Measurements from ENCODE around the gene CAPN1. TPM values are rescaled to one million over a fixed set of nuclear protein-coding genes. Genes with fewer than 3 reads are reported as not detected.

CAPN1 gene
- total and polyA plus RNA-seq, 9 of the 15 experiments (the other 6 are each of a cell fraction or from before 2014, with no cell fraction given) = 3.5 to 199 (median 61.6) TPM

GRCh38 chr11:65180877-65181568 is 705 bp upstream of the CAPN1 start (continued):
- TF ChIP-seq NFE2 (IDR thresholded peaks at IDR 0.05; ENCODE audit: low read depth) = no peak
- no peak for TF ChIP-seq ZNF277 (CRISPR knock-in tag; IDR thresholded peaks at IDR 0.05; ENCODE audit: borderline replicate concordance)
- peak; percentile 66; the same call in 1 of the 2 replicates for TF ChIP-seq ERF (CRISPR knock-in tag; IDR thresholded peaks at IDR 0.05)
- TF ChIP-seq XRCC3 (IDR thresholded peaks at IDR 0.05) = no peak
- no peak for TF ChIP-seq HIVEP1 (CRISPR knock-in tag; IDR thresholded peaks at IDR 0.05)
- TF ChIP-seq DLX4 (CRISPR knock-in tag; IDR thresholded peaks at IDR 0.05) = no peak
- no peak for TF ChIP-seq NELFE (IDR thresholded peaks at IDR 0.05; ENCODE audit: insufficient read depth, insufficient read length)
- no peak for TF ChIP-seq SRSF9 (IDR thresholded peaks at IDR 0.05; ENCODE audit: borderline replicate concordance, low read depth, low read length)
- TF ChIP-seq PTBP1 (IDR thresholded peaks at IDR 0.05; ENCODE audit: low read depth, low read length) = no peak
- TF ChIP-seq PHF8 (IDR thresholded peaks at IDR 0.05; ENCODE audit: borderline replicate concordance, low read length) = peak; percentile 57; the same call in 1 of the 2 replicates
- no peak for TF ChIP-seq CEBPB (tag; IDR thresholded peaks at IDR 0.05)
- TF ChIP-seq JUN (IDR thresholded peaks at IDR 0.05; ENCODE audit: borderline replicate concordance, low read depth, low read length) = no peak
- no peak for TF ChIP-seq JUN (CRISPR knock-in tag; IDR thresholded peaks at IDR 0.05; ENCODE audit: borderline replicate concordance)
- TF ChIP-seq NUFIP1 (IDR thresholded peaks at IDR 0.05; ENCODE audit: partially characterized antibody) = no peak
- TF ChIP-seq CUX1 (CRISPR knock-in tag; IDR thresholded peaks at IDR 0.05) = no peak
- no peak for TF ChIP-seq TSC22D4 (tag; IDR thresholded peaks at IDR 0.05)
- TF ChIP-seq CXXC5 (CRISPR knock-in tag; IDR thresholded peaks at IDR 0.05) = peak; percentile 71
- 0 out of 2 replicates have a peak, but pooled peaks have one; percentile 33 for TF ChIP-seq E2F3 (CRISPR knock-in tag; IDR thresholded peaks at IDR 0.05)

All from K562 (cell line).